Right lobe of liver (tissue), 4 donors: ENCODE measurements around the gene CAMTA1.

ENCODE experiments used
- POLR2A ChIP-seq: fragments of 450-650 bp; IDR thresholded peaks from one replicate; pipeline ENCODE4 v1.6.1; 2017; ENCODE audit warnings: antibody characterized with exemption, mild to moderate bottlenecking
- TF ChIP-seq, protein P1 (sequence below), 4 donors: fragments of 200-600 bp in 3 of 4; fragments of 450-650 bp in 1 of 4; IDR thresholded peaks; one replicate each; pipeline versions ENCODE4 v1.5.1 to v1.8.0; 2016 to 2022; ENCODE audit warnings: antibody characterized with exemption in 4 of 4, mild to moderate bottlenecking in 2 of 4
- donor health status: DM: no; HTN: no; CAD: no.
- donor health status: DM: no; HTN: no; CAD: no.
- donor health status: DM: no; HTN: yes; CAD: no.

DNA sequence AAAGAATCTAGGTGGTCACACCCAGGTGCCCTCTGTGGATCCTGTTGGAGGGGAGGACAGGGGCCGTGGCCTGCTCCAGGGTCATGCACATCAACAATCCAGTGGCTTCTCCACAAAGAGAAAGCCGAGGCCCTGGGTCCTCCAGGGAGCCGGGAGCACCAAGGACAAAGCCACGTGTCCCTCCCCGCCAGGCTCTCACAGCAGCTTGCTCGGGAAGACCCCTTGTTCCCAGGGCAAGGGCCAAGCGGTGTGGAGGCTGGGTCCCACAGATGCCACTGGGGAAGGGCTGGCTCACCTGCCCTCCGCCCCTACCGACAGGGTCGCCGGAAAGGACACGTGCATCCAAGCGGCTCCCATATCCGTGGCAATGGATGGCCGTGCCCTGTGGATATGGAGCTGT, 793.0 kb downstream of the CAMTA1 start:
- TF ChIP-seq, protein P1, sequence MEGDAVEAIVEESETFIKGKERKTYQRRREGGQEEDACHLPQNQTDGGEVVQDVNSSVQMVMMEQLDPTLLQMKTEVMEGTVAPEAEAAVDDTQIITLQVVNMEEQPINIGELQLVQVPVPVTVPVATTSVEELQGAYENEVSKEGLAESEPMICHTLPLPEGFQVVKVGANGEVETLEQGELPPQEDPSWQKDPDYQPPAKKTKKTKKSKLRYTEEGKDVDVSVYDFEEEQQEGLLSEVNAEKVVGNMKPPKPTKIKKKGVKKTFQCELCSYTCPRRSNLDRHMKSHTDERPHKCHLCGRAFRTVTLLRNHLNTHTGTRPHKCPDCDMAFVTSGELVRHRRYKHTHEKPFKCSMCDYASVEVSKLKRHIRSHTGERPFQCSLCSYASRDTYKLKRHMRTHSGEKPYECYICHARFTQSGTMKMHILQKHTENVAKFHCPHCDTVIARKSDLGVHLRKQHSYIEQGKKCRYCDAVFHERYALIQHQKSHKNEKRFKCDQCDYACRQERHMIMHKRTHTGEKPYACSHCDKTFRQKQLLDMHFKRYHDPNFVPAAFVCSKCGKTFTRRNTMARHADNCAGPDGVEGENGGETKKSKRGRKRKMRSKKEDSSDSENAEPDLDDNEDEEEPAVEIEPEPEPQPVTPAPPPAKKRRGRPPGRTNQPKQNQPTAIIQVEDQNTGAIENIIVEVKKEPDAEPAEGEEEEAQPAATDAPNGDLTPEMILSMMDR (IDR thresholded peaks at IDR 0.05) = no peak
- TF ChIP-seq POLR2A = no peak
